Mesendoderm (in vitro differentiated cells): ENCODE data around the gene RNF112.

Experiments used
- DNase-seq: peaks from one replicate; pipeline ENCODE4 v3.0.0; 2013
- H2AK5ac ChIP-seq: 2 replicates; pipeline ENCODE4 v1.6.1; 2013; ENCODE audit warnings: low read length, inconsistent platforms
- H2BK120ac ChIP-seq: 2 replicates; pipeline ENCODE4 v1.6.1; 2013; ENCODE audit warnings: low read depth, mild to moderate bottlenecking, low read length, moderate library complexity, mixed read lengths
- H2BK15ac ChIP-seq: replicated peaks from 2 replicates; pipeline ENCODE4 v1.6.1; 2013; ENCODE audit warnings: low read depth, mild to moderate bottlenecking, moderate library complexity
- H2BK5ac ChIP-seq: 2 replicates; pipeline ENCODE4 v1.6.1; 2013; ENCODE audit warnings: low read length, inconsistent platforms
- H3K18ac ChIP-seq: 2 replicates; pipeline ENCODE4 v1.6.1; 2013; ENCODE audit warnings: mild to moderate bottlenecking, low read length, mixed read lengths
- H3K23ac ChIP-seq: one replicate; pipeline ENCODE4 v1.6.1; 2013; ENCODE audit warnings: low read length
- H3K27ac ChIP-seq: 2 replicates; pipeline ENCODE4 v1.5.1; 2013; ENCODE audit warnings: low read depth, mild to moderate bottlenecking, inconsistent platforms, low read length, moderate library complexity
- H3K27me3 ChIP-seq: 2 replicates; pipeline ENCODE4 v1.6.1; 2013; ENCODE audit warnings: low read length, control low read depth, mild to moderate bottlenecking, inconsistent platforms; ENCODE audit not compliant: insufficient read depth, poor library complexity
- H3K36me3 ChIP-seq: 2 replicates; pipeline ENCODE4 v1.6.1; 2013; ENCODE audit warnings: low read length, inconsistent platforms; ENCODE audit not compliant: control insufficient read depth, insufficient read depth
- H3K4ac ChIP-seq: one replicate; pipeline ENCODE4 v1.6.1; 2013; ENCODE audit warnings: low read depth, mild to moderate bottlenecking, low read length, moderate library complexity
- H3K4me1 ChIP-seq: 2 replicates; pipeline ENCODE4 v1.6.1; 2013; ENCODE audit warnings: low read depth, low read length, inconsistent platforms; ENCODE audit not compliant: control insufficient read depth
- H3K4me2 ChIP-seq: 2 replicates; pipeline ENCODE4 v1.6.1; 2013; ENCODE audit warnings: low read length
- H3K4me3 ChIP-seq: 2 replicates; pipeline ENCODE4 v1.5.1; 2013; ENCODE audit warnings: mild to moderate bottlenecking, low read length
- H3K56ac ChIP-seq: one replicate; pipeline ENCODE4 v1.6.1; 2013; ENCODE audit warnings: low read length
- H3K79me1 ChIP-seq: 2 replicates; pipeline ENCODE4 v1.6.1; 2013; ENCODE audit warnings: low read length, inconsistent platforms
- H3K79me2 ChIP-seq: 2 replicates; pipeline ENCODE4 v1.6.1; 2013; ENCODE audit warnings: mild to moderate bottlenecking, low read length; ENCODE audit not compliant: control insufficient read depth, insufficient read depth
- H3K9ac ChIP-seq: 2 replicates; pipeline ENCODE4 v1.6.1; 2013; ENCODE audit warnings: low read length, inconsistent platforms
- H4K5ac ChIP-seq: one replicate; pipeline ENCODE4 v1.6.1; 2013; ENCODE audit warnings: low read length
- H4K8ac ChIP-seq: one replicate; pipeline ENCODE4 v1.6.1; 2013; ENCODE audit warnings: low read depth, mild to moderate bottlenecking, control low read depth, low read length, moderate library complexity
- WGBS: extraction: QIAGEN DNeasy Blood & Tissue Kit; methylation state at CpG from one replicate; pipeline ENCODE4 v1.1.7; 2013; ENCODE audit warnings: low lambda C conversion rate, missing lambda C conversion rate; ENCODE audit not compliant: insufficient coverage; ENCODE audit errors: extremely low coverage; 5-methylcytosine and 5-hydroxymethylcytosine counted together

RNF112 gene

GRCh38 chr17:19363460-19364035, 47.5 kb upstream of the RNF112 start:
- H3K27ac ChIP-seq = no peak overlapping the region
- peak overlapping the region; percentile 62 for H3K56ac ChIP-seq
- no peak overlapping the region for H2AK5ac ChIP-seq
- H2BK5ac ChIP-seq = peak overlapping the region; percentile 35
- H3K4ac ChIP-seq = peak overlapping the region; percentile 41
- H2BK15ac ChIP-seq = no peak overlapping the region
- H3K23ac ChIP-seq = no peak overlapping the region
- H3K79me2 ChIP-seq = no peaks in the 10 kb centered on the region
- peaks cover under 1% of the 10 kb centered on the region for H3K36me3 ChIP-seq
- H3K18ac ChIP-seq = peak overlapping the region; percentile 16
- H3K4me1 ChIP-seq = peaks cover 10% of the 10 kb centered on the region
- no peak overlapping the region for H4K5ac ChIP-seq
- H3K4me2 ChIP-seq = no peak overlapping the region
- WGBS = no CpG with 5 or more reads among the region's 6 CpGs
- peaks cover 6% of the 10 kb centered on the region for H3K79me1 ChIP-seq
- H3K9ac ChIP-seq = peak overlapping the region; percentile 10
- DNase-seq = no peak
- no peaks in the 10 kb centered on the region for H3K27me3 ChIP-seq
- no peak overlapping the region for H2BK120ac ChIP-seq
- H4K8ac ChIP-seq = no peak overlapping the region
- no peak overlapping the region for H3K4me3 ChIP-seq

GRCh38 chr17:19364699-19365498, 46.1 kb upstream of the RNF112 start:
- peak overlapping the region; percentile 37 for H3K56ac ChIP-seq
- H3K23ac ChIP-seq = peak overlapping the region; percentile 45
- H2AK5ac ChIP-seq = peak overlapping the region; percentile 76
- no peak overlapping the region for H3K9ac ChIP-seq
- no peaks in the 10 kb centered on the region for H3K36me3 ChIP-seq
- no peak overlapping the region for H3K4me3 ChIP-seq
- H3K4me1 ChIP-seq = peaks cover 10% of the 10 kb centered on the region
- H2BK15ac ChIP-seq = no peak overlapping the region
- H3K4me2 ChIP-seq = no peak overlapping the region
- H3K79me1 ChIP-seq = peaks cover 6% of the 10 kb centered on the region
- H3K27me3 ChIP-seq = no peaks in the 10 kb centered on the region
- no peaks in the 10 kb centered on the region for H3K79me2 ChIP-seq
- WGBS = no CpG with 5 or more reads among the region's 14 CpGs
- H3K4ac ChIP-seq = no peak overlapping the region
- H3K27ac ChIP-seq = no peak overlapping the region
- no peak overlapping the region for H2BK120ac ChIP-seq
- no peak for DNase-seq
- no peak overlapping the region for H4K8ac ChIP-seq
- peak overlapping the region; percentile 28 for H2BK5ac ChIP-seq
- H3K18ac ChIP-seq = no peak overlapping the region
- H4K5ac ChIP-seq = no peak overlapping the region

GRCh38 chr17:19365499-19365817, 45.6 kb upstream of the RNF112 start:
- H3K4me1 ChIP-seq = peaks cover 10% of the 10 kb centered on the region
- H3K4me2 ChIP-seq = no peak overlapping the region
- no peak overlapping the region for H3K4me3 ChIP-seq
- H2BK15ac ChIP-seq = no peak overlapping the region
- H2BK5ac ChIP-seq = no peak overlapping the region
- no peak overlapping the region for H3K4ac ChIP-seq
- H4K5ac ChIP-seq = no peak overlapping the region
- no peak for DNase-seq
- H3K56ac ChIP-seq = no peak overlapping the region
- H3K23ac ChIP-seq = no peak overlapping the region
- no peak overlapping the region for H3K27ac ChIP-seq
- H3K36me3 ChIP-seq = no peaks in the 10 kb centered on the region
- no peaks in the 10 kb centered on the region for H3K79me2 ChIP-seq
- H2AK5ac ChIP-seq = peak overlapping the region; percentile 78
- no peak overlapping the region for H4K8ac ChIP-seq
- no peak overlapping the region for H2BK120ac ChIP-seq
- H3K79me1 ChIP-seq = peaks cover 6% of the 10 kb centered on the region
- no peaks in the 10 kb centered on the region for H3K27me3 ChIP-seq
- no peak overlapping the region for H3K18ac ChIP-seq
- WGBS = no CpG with 5 or more reads among the region's 4 CpGs
- no peak overlapping the region for H3K9ac ChIP-seq

GRCh38 chr17:19365833-19366636, 45.0 kb upstream of the RNF112 start:
- Histone ChIP-seq H3K4me1 (peaks cover 10% of the 10 kb centered on the region), H2BK15ac (no peak overlapping the region), H3K23ac (no peak overlapping the region), H4K8ac (no peak overlapping the region), H2BK5ac (no peak overlapping the region), H3K27me3 (no peaks in the 10 kb centered on the region), H3K79me1 (peaks cover 6% of the 10 kb centered on the region), H3K4me2 (no peak overlapping the region), H3K36me3 (no peaks in the 10 kb centered on the region), H3K4ac (no peak overlapping the region), H4K5ac (no peak overlapping the region), H2AK5ac (no peak overlapping the region), H3K9ac (no peak overlapping the region), H3K4me3 (no peak overlapping the region), H3K18ac (no peak overlapping the region), H3K79me2 (no peaks in the 10 kb centered on the region), H2BK120ac (no peak overlapping the region), H3K27ac (no peak overlapping the region), H3K56ac (no peak overlapping the region)
- DNase-seq = no peak
- WGBS = no CpG with 5 or more reads among the region's 9 CpGs

- peak overlapping the region; percentile 56 for H3K56ac ChIP-seq
- no peak overlapping the region for H3K27ac ChIP-seq
- peaks cover 10% of the 10 kb centered on the region for H3K4me1 ChIP-seq
- H3K4me3 ChIP-seq = no peak overlapping the region
- no peak overlapping the region for H2BK15ac ChIP-seq
- H3K36me3 ChIP-seq = no peaks in the 10 kb centered on the region
- no peak overlapping the region for H3K23ac ChIP-seq
- no peak overlapping the region for H2BK5ac ChIP-seq
- WGBS = no CpG with 5 or more reads among the region's 5 CpGs
- H3K27me3 ChIP-seq = no peaks in the 10 kb centered on the region
- H2BK120ac ChIP-seq = no peak overlapping the region
- DNase-seq = no peak
- no peak overlapping the region for H3K4ac ChIP-seq
- no peak overlapping the region for H3K4me2 ChIP-seq
- peaks cover 6% of the 10 kb centered on the region for H3K79me1 ChIP-seq
- no peak overlapping the region for H3K18ac ChIP-seq
- H2AK5ac ChIP-seq = no peak overlapping the region
- no peak overlapping the region for H3K9ac ChIP-seq
- H4K8ac ChIP-seq = no peak overlapping the region
- no peak overlapping the region for H4K5ac ChIP-seq
- no peaks in the 10 kb centered on the region for H3K79me2 ChIP-seq
These were observed 44.4 kb upstream of the RNF112 start for GRCh38 chr17:19366637-19366972.
